ENCODE results near the gene DNAJB1. TPM values are rescaled to one million over a fixed set of nuclear protein-coding genes. Genes with fewer than 3 reads are reported as not detected.

The DNAJB1 gene
- total and polyA plus RNA-seq, 2 of the 13 experiments (the other 11 are each of a cell fraction or from before 2014, with no cell fraction given) = 87.5 to 97.3 TPM

GRCh38 chr19:14516746-14517438 lies 1.3 kb downstream of the DNAJB1 start (continued):
- no peak for TF ChIP-seq ZBTB40 (IDR thresholded peaks at IDR 0.05)
- no peak for TF ChIP-seq ZBTB40 (CRISPR knock-in tag; IDR thresholded peaks at IDR 0.05)
- no peak for TF ChIP-seq ZNF3 (CRISPR knock-in tag; IDR thresholded peaks at IDR 0.05)
- TF ChIP-seq SAP130 (CRISPR knock-in tag; IDR thresholded peaks at IDR 0.05; ENCODE audit: low read depth) = 0 out of 2 replicates have a peak, but pooled peaks have one; percentile 32
- no peak for TF ChIP-seq SRY (CRISPR knock-in tag; IDR thresholded peaks at IDR 0.05)
- 0 out of 2 replicates have a peak, but pooled peaks have one; percentile 46 for TF ChIP-seq ZC3H13 (CRISPR knock-in tag; IDR thresholded peaks at IDR 0.05)
- TF ChIP-seq HIC2 (CRISPR knock-in tag; IDR thresholded peaks at IDR 0.05; ENCODE audit: low read depth) = 0 out of 2 replicates have a peak, but pooled peaks have one; percentile 37
- TF ChIP-seq NFKB2 (CRISPR knock-in tag; IDR thresholded peaks at IDR 0.05; ENCODE audit: borderline replicate concordance) = no peak
- peak; percentile 47 for TF ChIP-seq ZFX (CRISPR knock-in tag; IDR thresholded peaks at IDR 0.05; ENCODE audit: low read depth)
- no peak for TF ChIP-seq HCFC1 (IDR thresholded peaks at IDR 0.05; ENCODE audit: low read depth, low read length)
- TF ChIP-seq MBD4 (IDR thresholded peaks at IDR 0.05; ENCODE audit: borderline replicate concordance, low read length) = no peak
- TF ChIP-seq ZNF281 (CRISPR knock-in tag; IDR thresholded peaks at IDR 0.05; ENCODE audit: borderline replicate concordance) = no peak
- TF ChIP-seq ZGPAT (CRISPR knock-in tag; IDR thresholded peaks at IDR 0.05) = no peak
- TF ChIP-seq PHF21A (CRISPR knock-in tag; IDR thresholded peaks at IDR 0.05) = no peak
- TF ChIP-seq POLR2G (IDR thresholded peaks at IDR 0.05; ENCODE audit: low read depth, low read length) = no peak
